Left hindlimb (tissue), 1 donor: ENCODE measurements around the gene AIFM2.
"Not testable (repeated sequence)": the region's sequence is repeated elsewhere in the genome, so short reads cannot be mapped to it uniquely, and the experiment has no call there.

Experiments used
- DNase-seq: peaks from one replicate; pipeline ENCODE4 v3.0.0-alpha.2; 2018

Gene AIFM2

GRCh38 chr10:70132098-70133029 lies at the start of gene AIFM2:
Gene AIFM2 (minus strand): TSS chr10:70132825. CDS start chr10:70124084, 8,741 bp downstream.
- DNase-seq, result peak; percentile 62

- DNase-seq, result not testable (repeated sequence)
Observed at GRCh38 chr10:70179209-70179608, 46.6 kb upstream of the AIFM2 start.

- DNase-seq, result no peak
Observed at GRCh38 chr10:70178139-70178725, 45.6 kb upstream of the AIFM2 start.

GRCh38 chr10:70176441-70176840 lies 43.8 kb upstream of the AIFM2 start:
- DNase-seq, result no peak

- no peak for DNase-seq
Observed at GRCh38 chr10:70175516-70175915, 42.9 kb upstream of the AIFM2 start.

- DNase-seq, result no peak
Observed at GRCh38 chr10:70174058-70174741, 41.6 kb upstream of the AIFM2 start.

GRCh38 chr10:70169649-70170364 lies 37.2 kb upstream of the AIFM2 start:
- no peak for DNase-seq

GRCh38 chr10:70169011-70169410 lies 36.4 kb upstream of the AIFM2 start:
- no peak for DNase-seq

- DNase-seq, result no peak
Observed at GRCh38 chr10:70167246-70167645, 34.6 kb upstream of the AIFM2 start.

GRCh38 chr10:70166394-70166793 lies 33.8 kb upstream of the AIFM2 start:
- DNase-seq, result no peak

GRCh38 chr10:70164163-70164562 lies 31.5 kb upstream of the AIFM2 start:
- DNase-seq, result no peak

GRCh38 chr10:70163448-70163847 lies 30.8 kb upstream of the AIFM2 start:
- DNase-seq, result no peak

GRCh38 chr10:70162892-70163201 lies 30.2 kb upstream of the AIFM2 start:
- no peak for DNase-seq

GRCh38 chr10:70162151-70162891 lies 29.7 kb upstream of the AIFM2 start:
- DNase-seq, result no peak

- DNase-seq, result no peak
Observed at GRCh38 chr10:70160798-70161197, 28.2 kb upstream of the AIFM2 start.

GRCh38 chr10:70159366-70159765 lies 26.7 kb upstream of the AIFM2 start:
- DNase-seq, result not testable (repeated sequence)

- no peak for DNase-seq
Observed at GRCh38 chr10:70158113-70158512, 25.5 kb upstream of the AIFM2 start.

- DNase-seq, result no peak
Observed at GRCh38 chr10:70155255-70155838, 22.7 kb upstream of the AIFM2 start.

- DNase-seq, result no peak
Observed at GRCh38 chr10:70148516-70148915, 15.9 kb upstream of the AIFM2 start.

GRCh38 chr10:70147259-70147625 lies 14.6 kb upstream of the AIFM2 start:
- no peak for DNase-seq

GRCh38 chr10:70146489-70147258 lies 14.0 kb upstream of the AIFM2 start, which contains the start of gene TYSND1:
Gene TYSND1 (minus strand): TSS chr10:70146700. CDS start chr10:70146586, 114 bp downstream.
- DNase-seq, result peak; percentile 97
